CD14-positive monocyte (primary cell): ENCODE results near the gene AGPAT2. TPM values are rescaled to one million over a fixed set of nuclear protein-coding genes. Genes with fewer than 3 reads are reported as not detected.
A peak's percentile ranks its signal among the peaks of the same experiment; 100 is the strongest.

Experiments
- DNase-seq, 3 donors: peaks; one replicate each; pipeline ENCODE4 v3.0.0-alpha.2; 2011 to 2022
- H2AFZ ChIP-seq: 2 replicates; pipeline ENCODE4 v1.6.0; 2012; ENCODE audit warnings: mild to moderate bottlenecking, low read depth, low read length, inconsistent platforms; ENCODE audit not compliant: insufficient read depth, poor library complexity, severe bottlenecking
- H3K27ac ChIP-seq, 2 donors: 1 replicate in 1 of 2; 2 replicates in 1 of 2; pipeline ENCODE4 v1.5.1; 2012 to 2013; ENCODE audit warnings: low read length in 2 of 2, control low read depth in 1 of 2, inconsistent platforms in 1 of 2, low read depth in 1 of 2, mild to moderate bottlenecking in 1 of 2
- H3K27me3 ChIP-seq, 2 donors: one replicate each; pipeline versions ENCODE4 v1.6.0 to v1.6.1; 2011 to 2013; ENCODE audit warnings: low read length in 2 of 2; ENCODE audit not compliant: control insufficient read depth in 2 of 2, insufficient read depth in 2 of 2
- H3K36me3 ChIP-seq, 2 donors: replicated peaks in 1 of 2; 1 replicate in 1 of 2; 2 replicates in 1 of 2; pipeline versions ENCODE4 v1.5.1 to v1.6.1; 2012 to 2013; ENCODE audit warnings: low read length in 2 of 2, control low read depth in 1 of 2, inconsistent platforms in 1 of 2, mild to moderate bottlenecking in 1 of 2; ENCODE audit not compliant: insufficient read depth in 2 of 2, control insufficient read depth in 1 of 2
- H3K4me1 ChIP-seq, 2 donors: 1 replicate in 1 of 2; 2 replicates in 1 of 2; pipeline versions ENCODE4 v1.5.1 to v1.6.1; 2012 to 2013; ENCODE audit warnings: low read length in 2 of 2, control low read depth in 1 of 2, inconsistent platforms in 1 of 2, mild to moderate bottlenecking in 1 of 2, moderate library complexity in 1 of 2; ENCODE audit not compliant: insufficient read depth in 2 of 2, control insufficient read depth in 1 of 2
- H3K4me2 ChIP-seq: replicated peaks from 2 replicates; pipeline ENCODE3; 2012; ENCODE audit warnings: low read length, moderate library complexity, mild to moderate bottlenecking; ENCODE audit not compliant: poor library complexity, severe bottlenecking; ENCODE audit errors: extremely low read depth
- H3K4me3 ChIP-seq, 3 experiments: fragments of 200-600 bp in 1 of 3; sonication (generic) in 1 of 3; replicated peaks in 1 of 3; 1 replicate in 2 of 3; 2 replicates in 1 of 3; pipeline ENCODE4 v1.5.1; 2011 to 2013; ENCODE audit warnings: low read length in 3 of 3, mild to moderate bottlenecking in 3 of 3, control low read depth in 2 of 3, low read depth in 2 of 3, inconsistent platforms in 1 of 3, moderate library complexity in 1 of 3
- H3K79me2 ChIP-seq: 2 replicates; pipeline ENCODE4 v1.6.0; 2012; ENCODE audit warnings: mild to moderate bottlenecking, control low read depth, inconsistent platforms, low read length, moderate library complexity; ENCODE audit not compliant: insufficient read depth
- H3K9ac ChIP-seq: 2 replicates; pipeline ENCODE4 v1.6.0; 2017; ENCODE audit warnings: low read length, mild to moderate bottlenecking; ENCODE audit not compliant: insufficient read depth, poor library complexity, severe bottlenecking
- H3K9me3 ChIP-seq, 2 donors: replicated peaks in 1 of 2; 1 replicate in 1 of 2; 2 replicates in 1 of 2; pipeline versions ENCODE4 v1.5.1 to v1.6.1; 2012 to 2013; ENCODE audit warnings: low read length in 2 of 2, control low read depth in 1 of 2; ENCODE audit not compliant: control insufficient read depth in 1 of 2, insufficient read depth in 1 of 2
- H4K20me1 ChIP-seq: 2 replicates; pipeline ENCODE4 v1.6.0; 2012; ENCODE audit warnings: mild to moderate bottlenecking, low read length, control low read depth, moderate library complexity; ENCODE audit not compliant: insufficient read depth
- H3K27ac Mint-ChIP-seq, 7 donors: one replicate each; pipeline ENCODE4 v1.8.0; 2020; ENCODE audit warnings: mild to moderate bottlenecking in 7 of 7, mixed read lengths in 7 of 7, moderate library complexity in 6 of 7, inconsistent platforms in 2 of 7
- H3K27me3 Mint-ChIP-seq, 3 donors: one replicate each; pipeline ENCODE4 v1.8.0; 2021 to 2022; ENCODE audit warnings: low read depth in 3 of 3, mild to moderate bottlenecking in 3 of 3, mixed read lengths in 3 of 3, moderate library complexity in 3 of 3, inconsistent platforms in 1 of 3
- H3K36me3 Mint-ChIP-seq, 2 donors: one replicate each; pipeline ENCODE4 v1.8.0; 2020; ENCODE audit warnings: mixed read lengths in 2 of 2, inconsistent platforms in 1 of 2, mild to moderate bottlenecking in 1 of 2
- H3K4me1 Mint-ChIP-seq: one replicate; pipeline ENCODE4 v1.8.0; 2020; ENCODE audit warnings: mild to moderate bottlenecking, mixed read lengths
- H3K4me3 Mint-ChIP-seq, 2 donors: one replicate each; pipeline ENCODE4 v1.8.0; 2020; ENCODE audit warnings: mild to moderate bottlenecking in 2 of 2, mixed read lengths in 2 of 2, moderate library complexity in 1 of 2
- H3K9me3 Mint-ChIP-seq, 7 donors: one replicate each; pipeline ENCODE4 v1.8.0; 2020 to 2022; ENCODE audit warnings: mixed read lengths in 7 of 7, mild to moderate bottlenecking in 6 of 7, moderate library complexity in 6 of 7, inconsistent platforms in 2 of 7
- WGBS: methylation state at CpG from one replicate; pipeline ENCODE4 v1.1.5; 2013; ENCODE audit warnings: missing lambda C conversion rate; ENCODE audit not compliant: insufficient coverage; 5-methylcytosine and 5-hydroxymethylcytosine counted together
- intact Hi-C, 2 donors: fragments of 100-400 bp; cut with micrococcal nuclease; formaldehyde crosslinking; loops; one replicate each; pipeline versions ENCODE4 v1.15.0 to v1.15.1; 2023
- polyA plus RNA-seq, 3 donors: library from polyadenylated mRNA; depleted of rRNA in 1 of 3; unstranded in 2 of 3; stranded (reverse) in 1 of 3; fragments of 300-500 nt in 2 of 3; fragments of >200 nt in 1 of 3; fragmentation: Illumina TruSeq in 2 of 3; gene quantifications; 1 replicate in 2 of 3; 2 replicates in 1 of 3; pipeline ENCODE4 v1.2.3, GENCODE V29; 2012 to 2021
- TF ChIP-seq, protein P1 (sequence below): fragments of 200-600 bp; IDR thresholded peaks from one replicate; pipeline ENCODE4 v1.8.0; 2022; ENCODE audit warnings: antibody characterized with exemption, mild to moderate bottlenecking

AGPAT2 gene
- polyA plus RNA-seq, 3 donors = 80.1 to 139 (median 116) TPM

DNA sequence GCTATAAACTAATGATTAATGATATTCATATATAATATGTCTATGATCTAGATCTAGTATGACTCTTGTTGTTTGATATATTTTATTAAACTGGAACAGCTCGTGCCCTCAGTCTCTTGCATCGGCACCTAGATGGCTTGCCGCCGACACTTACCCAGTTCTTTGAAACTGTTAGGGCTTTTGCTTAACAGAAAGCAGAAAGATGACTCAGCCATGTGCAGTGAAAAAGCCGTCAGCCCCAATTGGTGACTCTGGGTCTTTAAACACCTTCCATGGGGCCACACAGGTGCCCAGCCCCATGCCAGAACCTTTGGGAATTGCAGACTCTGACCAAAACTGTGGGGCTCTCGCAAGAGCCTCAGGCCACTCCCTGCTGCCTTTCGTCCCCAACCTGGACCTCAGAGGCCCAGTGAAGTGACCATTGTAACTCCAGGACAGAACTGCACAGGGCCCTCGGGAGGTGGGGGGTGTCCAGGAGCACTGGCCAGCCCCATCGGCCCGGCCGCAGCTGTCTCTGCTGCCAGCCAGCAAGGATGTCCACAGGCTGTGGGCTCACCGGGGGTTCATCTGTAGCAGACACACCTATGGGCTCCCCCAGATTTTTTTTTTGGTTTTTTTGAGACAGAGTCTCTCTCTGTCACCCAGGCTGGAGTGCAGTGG, 47.7 kb upstream of the AGPAT2 start:
- no peak for DNase-seq
- no peak overlapping the region for H3K4me3 ChIP-seq
- no peak overlapping the region for H3K4me3 Mint-ChIP-seq

DNA sequence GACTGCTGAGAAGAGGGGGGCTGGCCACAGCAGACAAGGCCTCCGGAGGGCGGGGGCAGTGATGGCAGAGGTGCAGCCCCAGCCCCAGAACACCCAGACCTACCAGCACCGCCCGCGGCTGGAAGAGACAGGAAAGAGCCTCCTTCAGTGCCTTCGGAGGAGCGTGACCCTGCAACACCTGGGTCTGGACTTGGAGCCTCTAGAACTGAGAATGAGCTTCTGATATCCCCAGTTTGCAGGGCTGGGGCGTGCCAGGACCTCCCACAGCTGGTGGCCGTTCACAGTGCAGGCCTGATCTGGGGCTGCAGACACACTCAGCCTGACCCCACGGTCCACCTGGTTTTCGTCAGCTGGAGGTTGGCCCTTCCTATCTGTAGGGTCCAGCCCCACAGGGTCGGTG, 46.4 kb upstream of the AGPAT2 start:
- WGBS = 96% methylated on average over 11 of the region's 12 CpGs
- TF ChIP-seq, protein P1, sequence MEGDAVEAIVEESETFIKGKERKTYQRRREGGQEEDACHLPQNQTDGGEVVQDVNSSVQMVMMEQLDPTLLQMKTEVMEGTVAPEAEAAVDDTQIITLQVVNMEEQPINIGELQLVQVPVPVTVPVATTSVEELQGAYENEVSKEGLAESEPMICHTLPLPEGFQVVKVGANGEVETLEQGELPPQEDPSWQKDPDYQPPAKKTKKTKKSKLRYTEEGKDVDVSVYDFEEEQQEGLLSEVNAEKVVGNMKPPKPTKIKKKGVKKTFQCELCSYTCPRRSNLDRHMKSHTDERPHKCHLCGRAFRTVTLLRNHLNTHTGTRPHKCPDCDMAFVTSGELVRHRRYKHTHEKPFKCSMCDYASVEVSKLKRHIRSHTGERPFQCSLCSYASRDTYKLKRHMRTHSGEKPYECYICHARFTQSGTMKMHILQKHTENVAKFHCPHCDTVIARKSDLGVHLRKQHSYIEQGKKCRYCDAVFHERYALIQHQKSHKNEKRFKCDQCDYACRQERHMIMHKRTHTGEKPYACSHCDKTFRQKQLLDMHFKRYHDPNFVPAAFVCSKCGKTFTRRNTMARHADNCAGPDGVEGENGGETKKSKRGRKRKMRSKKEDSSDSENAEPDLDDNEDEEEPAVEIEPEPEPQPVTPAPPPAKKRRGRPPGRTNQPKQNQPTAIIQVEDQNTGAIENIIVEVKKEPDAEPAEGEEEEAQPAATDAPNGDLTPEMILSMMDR = no peak
- Histone ChIP-seq H3K27ac (no peak overlapping the region), H3K9ac (no peak overlapping the region), H3K4me1 (peaks cover 8 to 9% of the 10 kb centered on the region in 2 donors), H3K79me2 (peaks cover 13% of the 10 kb centered on the region), H3K4me2 (no peak overlapping the region), H3K9me3 (no peaks in the 10 kb centered on the region), H3K27me3 (peaks cover 0 to 9% of the 10 kb centered on the region in 2 donors), H3K36me3 (no peaks in the 10 kb centered on the region), H4K20me1 (no peaks in the 10 kb centered on the region), H2AFZ (no peak overlapping the region), H3K4me3 (no peak overlapping the region)
- intact Hi-C loops = no loop called here
- H3K36me3 Mint-ChIP-seq = no peaks in the 10 kb centered on the region
- peaks cover 0 to 3% (median 0%) of the 10 kb centered on the region in 7 donors for H3K9me3 Mint-ChIP-seq
- no peak for DNase-seq
- peak overlapping the region in 1 of 7 donors; percentile 3 for H3K27ac Mint-ChIP-seq
- H3K4me3 Mint-ChIP-seq = no peak overlapping the region
- peaks cover 8 to 12% (median 10%) of the 10 kb centered on the region in 3 donors for H3K27me3 Mint-ChIP-seq
- H3K4me1 Mint-ChIP-seq = peaks cover 9% of the 10 kb centered on the region

More for the DNA sequence above, 47.7 kb upstream of the AGPAT2 start:
- Histone ChIP-seq H3K9me3 (no peaks in the 10 kb centered on the region), H2AFZ (no peak overlapping the region), H3K4me2 (no peak overlapping the region), H3K27me3 (no peaks in the 10 kb centered on the region), H3K79me2 (peaks cover 3% of the 10 kb centered on the region), H3K27ac (no peak overlapping the region), H3K36me3 (no peaks in the 10 kb centered on the region), H3K9ac (no peak overlapping the region), H3K4me1 (no peaks in the 10 kb centered on the region), H4K20me1 (no peaks in the 10 kb centered on the region)
- Mint-ChIP-seq H3K27me3 (peaks cover 5 to 10% (median 6%) of the 10 kb centered on the region in 3 donors), H3K4me1 (no peaks in the 10 kb centered on the region), H3K27ac (no peak overlapping the region), H3K9me3 (peaks cover 0 to 3% (median 0%) of the 10 kb centered on the region in 7 donors), H3K36me3 (no peaks in the 10 kb centered on the region)
- 87% methylated on average over 11 of the region's 12 CpGs for WGBS
- TF ChIP-seq, protein P1 = no peak
- intact Hi-C loops = no loop called here
